ENCODE data around the gene PSME3. TPM values are rescaled to one million over a fixed set of nuclear protein-coding genes. Genes with fewer than 3 reads are reported as not detected.

The PSME3 gene
- total RNA-seq, 1 experiment from 2014 or later, result 195 TPM

DNA sequence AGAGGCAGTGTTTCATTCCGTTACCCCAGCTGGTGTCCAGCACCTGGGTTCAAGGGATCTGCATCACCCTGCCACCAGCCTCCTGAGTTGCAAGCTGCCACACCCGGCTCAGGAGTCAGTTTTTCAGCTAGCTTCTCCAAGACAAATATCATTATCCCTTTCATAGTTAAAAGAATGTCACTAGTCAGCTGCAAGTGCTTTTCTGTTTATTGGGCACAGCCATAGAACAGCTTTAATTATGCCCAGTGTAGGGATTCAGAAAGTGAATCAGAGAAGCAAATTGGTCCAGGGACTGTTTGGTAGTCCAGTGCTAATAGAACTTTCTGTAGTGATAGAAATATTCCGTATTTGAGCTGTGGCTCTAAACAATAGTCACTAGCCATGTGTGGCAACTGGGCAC is 14.9 kb downstream of the PSME3 start:
- H3K27me3 Mint-ChIP-seq (ENCODE audit: insufficient read depth, unreplicated experiment), result no peaks in the 10 kb centered on the region
- intact Hi-C loops (cut with micrococcal nuclease; ENCODE audit: unreplicated experiment), result loop anchor here (1.0 kb wide), 1 partner anchor 39 kb away; no protein-coding TSS in a partner anchor
- ChIA-PET CTCF (interaction anchor here (0.6 to 2.5 kb wide), 5 partner anchors 8 to 81 kb away, joined by 3 to 9 read pairs (median 4); partner anchors contain the start of gene BECN1), POLR2A (no interaction called here)
- Histone ChIP-seq H3K27me3 (replicated peaks; ENCODE audit: control insufficient read depth, insufficient read depth, low read length) (no peaks in the 10 kb centered on the region), H3K4me3 (ENCODE audit: low read depth, low read length) (no peak overlapping the region), H3K9me3 (no peaks in the 10 kb centered on the region), H3K4me1 (no peaks in the 10 kb centered on the region), H3K36me3 (ENCODE audit: control insufficient read depth, insufficient read depth, low read length) (peaks cover 4% of the 10 kb centered on the region)
- no peak overlapping the region for H3K27ac Mint-ChIP-seq (ENCODE audit: unreplicated experiment)
- TF ChIP-seq, protein P1, sequence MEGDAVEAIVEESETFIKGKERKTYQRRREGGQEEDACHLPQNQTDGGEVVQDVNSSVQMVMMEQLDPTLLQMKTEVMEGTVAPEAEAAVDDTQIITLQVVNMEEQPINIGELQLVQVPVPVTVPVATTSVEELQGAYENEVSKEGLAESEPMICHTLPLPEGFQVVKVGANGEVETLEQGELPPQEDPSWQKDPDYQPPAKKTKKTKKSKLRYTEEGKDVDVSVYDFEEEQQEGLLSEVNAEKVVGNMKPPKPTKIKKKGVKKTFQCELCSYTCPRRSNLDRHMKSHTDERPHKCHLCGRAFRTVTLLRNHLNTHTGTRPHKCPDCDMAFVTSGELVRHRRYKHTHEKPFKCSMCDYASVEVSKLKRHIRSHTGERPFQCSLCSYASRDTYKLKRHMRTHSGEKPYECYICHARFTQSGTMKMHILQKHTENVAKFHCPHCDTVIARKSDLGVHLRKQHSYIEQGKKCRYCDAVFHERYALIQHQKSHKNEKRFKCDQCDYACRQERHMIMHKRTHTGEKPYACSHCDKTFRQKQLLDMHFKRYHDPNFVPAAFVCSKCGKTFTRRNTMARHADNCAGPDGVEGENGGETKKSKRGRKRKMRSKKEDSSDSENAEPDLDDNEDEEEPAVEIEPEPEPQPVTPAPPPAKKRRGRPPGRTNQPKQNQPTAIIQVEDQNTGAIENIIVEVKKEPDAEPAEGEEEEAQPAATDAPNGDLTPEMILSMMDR (IDR thresholded peaks at IDR 0.05; ENCODE audit: insufficient read depth in 1 of 2, low read depth in 1 of 2, low read length in 1 of 2, severe bottlenecking in 1 of 2, unreplicated experiment in 1 of 2), result no peak
- H3K4me1 Mint-ChIP-seq (ENCODE audit: low read depth, unreplicated experiment), result no peaks in the 10 kb centered on the region
- BruUV-seq (replicated peaks), result no TSS peak
- H3K4me3 Mint-ChIP-seq (ENCODE audit: unreplicated experiment), result no peak overlapping the region
- peaks cover 30% of the 10 kb centered on the region for H3K36me3 Mint-ChIP-seq (ENCODE audit: insufficient read depth, unreplicated experiment)
- no peaks in the 10 kb centered on the region for H3K9me3 Mint-ChIP-seq (ENCODE audit: unreplicated experiment)
- no peak for DNase-seq

DNA sequence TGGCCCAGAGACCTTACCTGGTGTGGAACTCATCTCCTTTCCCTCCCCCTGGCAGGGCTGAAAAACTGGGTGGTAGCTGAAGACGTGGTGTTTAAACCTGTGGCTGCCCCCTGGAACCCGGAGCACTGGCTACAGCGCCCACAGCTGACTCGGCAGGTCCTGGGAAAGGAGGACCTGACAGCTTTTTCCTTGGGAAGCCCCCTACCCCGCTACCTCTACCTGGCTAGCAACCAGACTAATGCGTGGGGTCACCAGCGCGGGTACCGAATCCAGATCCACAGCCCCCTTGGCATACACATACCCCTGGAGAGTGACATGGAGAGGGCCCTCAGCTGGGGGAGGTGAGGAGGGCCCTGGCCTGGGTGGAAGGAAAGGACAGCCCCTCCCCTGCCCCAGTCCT is 15.8 kb downstream of the PSME3 start:
- Mint-ChIP-seq H3K4me3 (ENCODE audit: unreplicated experiment) (no peak overlapping the region), H3K9me3 (ENCODE audit: unreplicated experiment) (no peaks in the 10 kb centered on the region), H3K27me3 (ENCODE audit: insufficient read depth, unreplicated experiment) (no peaks in the 10 kb centered on the region), H3K36me3 (ENCODE audit: insufficient read depth, unreplicated experiment) (peaks cover 22% of the 10 kb centered on the region), H3K4me1 (ENCODE audit: low read depth, unreplicated experiment) (no peaks in the 10 kb centered on the region), H3K27ac (ENCODE audit: unreplicated experiment) (no peak overlapping the region)
- ChIA-PET CTCF (interaction anchor here (0.6 to 1.6 kb wide), 3 partner anchors 9 to 25 kb away, joined by 3 to 4 read pairs (median 3); partner anchors contain the start of genes BECN1 and PSME3), POLR2A (no interaction called here)
- Histone ChIP-seq H3K4me3 (ENCODE audit: low read depth, low read length) (no peak overlapping the region), H3K4me1 (no peaks in the 10 kb centered on the region), H3K36me3 (ENCODE audit: control insufficient read depth, insufficient read depth, low read length) (peaks cover 2% of the 10 kb centered on the region), H3K27me3 (replicated peaks; ENCODE audit: control insufficient read depth, insufficient read depth, low read length) (no peaks in the 10 kb centered on the region), H3K9me3 (no peaks in the 10 kb centered on the region)
- TF ChIP-seq, protein P1 (IDR thresholded peaks at IDR 0.05; ENCODE audit: insufficient read depth in 1 of 2, low read depth in 1 of 2, low read length in 1 of 2, severe bottlenecking in 1 of 2, unreplicated experiment in 1 of 2), result no peak
- no TSS peak for BruUV-seq (replicated peaks)
- intact Hi-C loops (cut with micrococcal nuclease; ENCODE audit: unreplicated experiment), result no loop called here
- no peak for DNase-seq

DNA sequence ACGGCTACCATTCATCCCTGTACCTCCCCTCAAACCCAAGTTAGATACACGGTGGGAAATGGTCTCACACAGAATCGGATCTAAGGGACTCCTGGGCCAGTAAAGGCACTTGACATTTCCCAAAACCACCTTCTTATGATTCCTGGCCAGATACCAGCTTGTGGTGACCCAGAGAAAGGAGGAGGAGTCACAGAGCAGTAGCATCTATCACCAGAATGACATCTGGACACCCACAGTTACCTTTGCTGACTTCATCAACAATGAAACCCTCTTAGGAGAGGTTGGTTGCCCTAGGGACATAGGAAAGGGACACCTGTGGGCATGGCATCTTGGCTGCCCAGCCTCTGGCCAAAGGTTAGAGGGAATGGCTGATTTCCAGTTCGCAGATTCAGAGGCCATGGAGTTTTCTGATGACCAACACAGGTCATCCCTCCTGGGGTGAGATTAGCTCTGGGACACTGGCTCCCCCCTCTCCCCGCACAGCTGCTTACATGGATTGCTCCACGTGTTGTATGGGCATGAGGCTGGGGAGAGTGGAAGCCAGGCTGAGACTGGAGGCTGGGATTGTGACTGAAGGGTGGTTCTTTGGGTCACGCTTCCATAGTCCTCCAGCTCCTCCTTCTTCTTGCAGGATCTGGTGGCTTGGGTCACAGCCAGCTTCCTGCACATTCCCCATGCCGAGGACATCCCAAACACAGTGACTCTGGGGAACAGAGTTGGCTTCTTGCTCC is 16.4 kb downstream of the PSME3 start:
- Histone ChIP-seq H3K27me3 (replicated peaks; ENCODE audit: control insufficient read depth, insufficient read depth, low read length) (no peaks in the 10 kb centered on the region), H3K4me1 (no peaks in the 10 kb centered on the region), H3K4me3 (ENCODE audit: low read depth, low read length) (no peak overlapping the region), H3K9me3 (no peaks in the 10 kb centered on the region), H3K36me3 (ENCODE audit: control insufficient read depth, insufficient read depth, low read length) (no peaks in the 10 kb centered on the region; the same call in 1 of the 2 replicates)
- DNase-seq, result no peak
- Mint-ChIP-seq H3K4me3 (ENCODE audit: unreplicated experiment) (no peak overlapping the region), H3K9me3 (ENCODE audit: unreplicated experiment) (no peaks in the 10 kb centered on the region), H3K27ac (ENCODE audit: unreplicated experiment) (no peak overlapping the region), H3K27me3 (ENCODE audit: insufficient read depth, unreplicated experiment) (no peaks in the 10 kb centered on the region), H3K36me3 (ENCODE audit: insufficient read depth, unreplicated experiment) (peaks cover 16% of the 10 kb centered on the region), H3K4me1 (ENCODE audit: low read depth, unreplicated experiment) (no peaks in the 10 kb centered on the region)
- intact Hi-C loops (cut with micrococcal nuclease; ENCODE audit: unreplicated experiment), result no loop called here
- ChIA-PET POLR2A (no interaction called here), CTCF (interaction anchor here (1.2 to 1.6 kb wide), 2 partner anchors 16 to 26 kb away, joined by 3 read pairs; partner anchors contain the start of genes BECN1 and PSME3)
- no TSS peak for BruUV-seq (replicated peaks)
- TF ChIP-seq, protein P1 (IDR thresholded peaks at IDR 0.05; ENCODE audit: insufficient read depth in 1 of 2, low read depth in 1 of 2, low read length in 1 of 2, severe bottlenecking in 1 of 2, unreplicated experiment in 1 of 2), result no peak

Measured in Caco-2 (cell line).